ENCODE data around the gene APPBP2.

APPBP2 gene

DNA sequence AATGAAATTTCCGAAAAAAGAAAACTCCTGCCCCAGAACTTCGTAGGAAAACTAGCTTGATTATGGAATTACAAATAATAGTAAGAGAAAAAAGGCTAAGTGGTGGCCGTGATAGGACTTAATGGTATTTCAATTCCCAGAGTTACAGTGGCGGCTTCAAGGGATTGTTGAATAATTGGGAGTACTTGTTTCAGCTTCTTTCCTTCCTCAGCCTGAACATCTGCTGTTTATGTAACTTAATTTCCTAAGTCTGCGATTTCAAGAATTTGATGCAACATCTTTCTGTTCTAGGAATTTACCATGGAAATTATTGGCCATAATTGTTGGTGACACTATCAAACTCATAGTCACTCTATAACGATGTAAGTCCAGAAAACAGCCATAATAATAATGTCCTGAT, 684 bp upstream of the APPBP2 start:
- no peaks in the 10 kb centered on the region for H3K9me3 ChIP-seq (ENCODE audit: insufficient read depth, low read length)
- peak overlapping the region; percentile 93 for H3K4me3 ChIP-seq (ENCODE audit: low read length)
- H3K36me3 ChIP-seq (replicated peaks; ENCODE audit: low read depth, low read length) = peaks cover 5% of the 10 kb centered on the region
- H3K4me2 ChIP-seq (ENCODE audit: low read length) = peak overlapping the region; percentile 93
- peak overlapping the region; percentile 93 for H3K9ac ChIP-seq (ENCODE audit: low read length)
- H4K20me1 ChIP-seq (ENCODE audit: insufficient read depth, low read length) = peaks cover 22% of the 10 kb centered on the region
- peaks cover 10% of the 10 kb centered on the region; the same call in 1 of the 2 replicates for H3K27me3 ChIP-seq (ENCODE audit: low read depth, low read length)
- TF ChIP-seq EZH2phosphoT487 (IDR thresholded peaks at IDR 0.05; ENCODE audit: low read depth) = no peak
- TF ChIP-seq, protein P1, sequence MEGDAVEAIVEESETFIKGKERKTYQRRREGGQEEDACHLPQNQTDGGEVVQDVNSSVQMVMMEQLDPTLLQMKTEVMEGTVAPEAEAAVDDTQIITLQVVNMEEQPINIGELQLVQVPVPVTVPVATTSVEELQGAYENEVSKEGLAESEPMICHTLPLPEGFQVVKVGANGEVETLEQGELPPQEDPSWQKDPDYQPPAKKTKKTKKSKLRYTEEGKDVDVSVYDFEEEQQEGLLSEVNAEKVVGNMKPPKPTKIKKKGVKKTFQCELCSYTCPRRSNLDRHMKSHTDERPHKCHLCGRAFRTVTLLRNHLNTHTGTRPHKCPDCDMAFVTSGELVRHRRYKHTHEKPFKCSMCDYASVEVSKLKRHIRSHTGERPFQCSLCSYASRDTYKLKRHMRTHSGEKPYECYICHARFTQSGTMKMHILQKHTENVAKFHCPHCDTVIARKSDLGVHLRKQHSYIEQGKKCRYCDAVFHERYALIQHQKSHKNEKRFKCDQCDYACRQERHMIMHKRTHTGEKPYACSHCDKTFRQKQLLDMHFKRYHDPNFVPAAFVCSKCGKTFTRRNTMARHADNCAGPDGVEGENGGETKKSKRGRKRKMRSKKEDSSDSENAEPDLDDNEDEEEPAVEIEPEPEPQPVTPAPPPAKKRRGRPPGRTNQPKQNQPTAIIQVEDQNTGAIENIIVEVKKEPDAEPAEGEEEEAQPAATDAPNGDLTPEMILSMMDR (IDR thresholded peaks at IDR 0.05; ENCODE audit: low read depth, low read length) = no peak
- H2AFZ ChIP-seq (ENCODE audit: low read depth, low read length) = peak overlapping the region; percentile 93
- H3K27ac ChIP-seq (ENCODE audit: low read length) = no peak overlapping the region
- H3K79me2 ChIP-seq (ENCODE audit: low read length) = peaks cover 46% of the 10 kb centered on the region
- H3K4me1 ChIP-seq (ENCODE audit: low read length) = peaks cover 18% of the 10 kb centered on the region

- Histone ChIP-seq H3K79me2 (ENCODE audit: low read length) (peaks cover 56% of the 10 kb centered on the region), H3K27ac (ENCODE audit: low read length) (peak overlapping the region; percentile 79), H3K4me2 (ENCODE audit: low read length) (peak overlapping the region; percentile 93), H3K4me1 (ENCODE audit: low read length) (peaks cover 18% of the 10 kb centered on the region), H2AFZ (ENCODE audit: low read depth, low read length) (peak overlapping the region; percentile 93; the same call in 1 of the 2 replicates), H3K27me3 (ENCODE audit: low read depth, low read length) (peaks cover 10% of the 10 kb centered on the region; the same call in 1 of the 2 replicates), H4K20me1 (ENCODE audit: insufficient read depth, low read length) (peaks cover 32% of the 10 kb centered on the region), H3K4me3 (ENCODE audit: low read length) (peak overlapping the region; percentile 93), H3K9me3 (ENCODE audit: insufficient read depth, low read length) (no peaks in the 10 kb centered on the region), H3K36me3 (replicated peaks; ENCODE audit: low read depth, low read length) (peaks cover 5% of the 10 kb centered on the region), H3K9ac (ENCODE audit: low read length) (peak overlapping the region; percentile 93)
- no peak for TF ChIP-seq EZH2phosphoT487 (IDR thresholded peaks at IDR 0.05; ENCODE audit: low read depth)
- TF ChIP-seq, protein P1 (IDR thresholded peaks at IDR 0.05; ENCODE audit: low read depth, low read length) = no peak
Measured at GRCh38 chr17:60525328-60525684, 736 bp downstream of the APPBP2 start.

DNA sequence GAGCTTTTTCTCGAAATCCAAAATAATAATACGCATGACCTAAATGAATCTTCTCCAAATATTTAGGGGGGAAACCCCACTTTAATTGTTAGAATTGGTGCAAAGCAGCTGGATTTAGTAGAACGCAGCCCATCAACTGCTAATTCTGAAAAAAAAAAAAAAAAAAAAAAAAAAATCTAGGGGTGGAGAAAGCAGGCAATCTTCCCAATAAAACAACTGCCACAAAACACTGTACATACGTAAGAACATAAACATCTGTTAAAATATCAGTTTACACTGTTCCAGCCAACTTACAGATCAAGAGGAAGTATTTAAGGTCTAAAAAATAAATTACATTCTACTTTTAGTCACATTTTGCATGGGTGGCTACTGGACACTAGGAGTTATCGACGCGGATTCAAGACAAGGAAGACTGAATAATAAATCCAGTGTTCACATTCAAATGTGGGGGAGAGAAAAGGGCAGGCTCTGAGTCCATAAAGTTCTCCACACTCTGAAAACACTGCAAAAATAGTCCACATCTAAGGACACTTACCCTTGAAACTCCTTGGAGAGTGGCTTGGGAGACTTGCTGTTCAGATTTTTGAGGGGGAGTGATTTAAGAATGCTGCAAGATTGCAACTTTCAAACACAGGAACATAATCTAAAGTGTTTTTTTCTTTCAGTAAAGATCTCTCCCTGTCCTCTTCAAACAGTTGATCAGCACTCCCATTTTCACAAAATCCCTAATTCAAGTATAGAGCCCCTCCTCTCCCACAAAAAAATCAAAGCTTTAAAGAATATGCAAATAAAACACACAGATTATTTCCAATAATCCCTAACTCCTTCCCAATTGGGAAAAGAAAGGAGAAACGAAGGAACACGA, 1.3 kb downstream of the APPBP2 start:
- H3K27me3 ChIP-seq (ENCODE audit: low read depth, low read length) = peaks cover 10% of the 10 kb centered on the region; the same call in 1 of the 2 replicates
- H3K4me2 ChIP-seq (ENCODE audit: low read length) = peak overlapping the region; percentile 93
- TF ChIP-seq EZH2phosphoT487 (IDR thresholded peaks at IDR 0.05; ENCODE audit: low read depth) = no peak
- TF ChIP-seq, protein P1 (IDR thresholded peaks at IDR 0.05; ENCODE audit: low read depth, low read length) = no peak
- H3K9ac ChIP-seq (ENCODE audit: low read length) = peak overlapping the region; percentile 93
- no peak overlapping the region for H2AFZ ChIP-seq (ENCODE audit: low read depth, low read length)
- peak overlapping the region; percentile 93 for H3K4me3 ChIP-seq (ENCODE audit: low read length)
- peaks cover 7% of the 10 kb centered on the region for H3K36me3 ChIP-seq (replicated peaks; ENCODE audit: low read depth, low read length)
- H3K9me3 ChIP-seq (ENCODE audit: insufficient read depth, low read length) = no peaks in the 10 kb centered on the region
- peaks cover 56% of the 10 kb centered on the region for H3K79me2 ChIP-seq (ENCODE audit: low read length)
- peaks cover 18% of the 10 kb centered on the region for H3K4me1 ChIP-seq (ENCODE audit: low read length)
- no peak overlapping the region for H3K27ac ChIP-seq (ENCODE audit: low read length)
- H4K20me1 ChIP-seq (ENCODE audit: insufficient read depth, low read length) = peaks cover 32% of the 10 kb centered on the region

DNA sequence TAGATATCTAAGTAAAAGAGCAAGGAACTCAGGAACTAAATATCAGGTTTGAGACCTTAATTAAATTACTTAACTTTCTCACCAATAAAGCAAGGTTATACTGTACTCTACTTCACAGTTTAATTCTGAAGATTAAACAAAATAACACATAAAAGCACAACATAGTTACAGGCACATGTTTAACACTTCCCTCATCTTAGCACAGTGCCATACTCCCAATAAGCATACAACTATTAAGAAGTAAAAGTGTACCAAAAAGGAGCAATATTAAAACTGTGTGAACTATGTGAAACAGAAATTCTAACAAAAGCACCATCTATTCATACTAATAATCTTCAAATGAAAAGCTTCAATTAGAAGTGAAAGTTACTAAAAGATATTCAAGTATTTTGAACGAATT, 2.2 kb downstream of the APPBP2 start:
- Histone ChIP-seq H3K4me2 (ENCODE audit: low read length) (peak overlapping the region; percentile 93), H3K4me3 (ENCODE audit: low read length) (no peak overlapping the region), H3K27ac (ENCODE audit: low read length) (no peak overlapping the region), H3K9me3 (ENCODE audit: insufficient read depth, low read length) (no peaks in the 10 kb centered on the region), H2AFZ (ENCODE audit: low read depth, low read length) (no peak overlapping the region), H3K36me3 (replicated peaks; ENCODE audit: low read depth, low read length) (peaks cover 10% of the 10 kb centered on the region), H3K79me2 (ENCODE audit: low read length) (peaks cover 56% of the 10 kb centered on the region), H4K20me1 (ENCODE audit: insufficient read depth, low read length) (peaks cover 32% of the 10 kb centered on the region), H3K9ac (ENCODE audit: low read length) (no peak overlapping the region), H3K27me3 (ENCODE audit: low read depth, low read length) (peaks cover 10% of the 10 kb centered on the region; the same call in 1 of the 2 replicates), H3K4me1 (ENCODE audit: low read length) (peaks cover 18% of the 10 kb centered on the region)
- TF ChIP-seq, protein P1 (IDR thresholded peaks at IDR 0.05; ENCODE audit: low read depth, low read length) = no peak
- TF ChIP-seq EZH2phosphoT487 (IDR thresholded peaks at IDR 0.05; ENCODE audit: low read depth) = no peak
